GM18505 (cell line): Measurements from ENCODE around the gene PLA2G6.

Source experiments
- ATAC-seq: cut with Tn5 transposase; IDR thresholded peaks from one replicate; pipeline ENCODE4 v1.9.1; 2021; ENCODE audit not compliant: unreplicated experiment
- POLR2A ChIP-seq: IDR thresholded peaks from 4 replicates; pipeline ENCODE4 v1.6.1; 2011; ENCODE audit warnings: borderline replicate concordance; ENCODE audit not compliant: insufficient read depth, insufficient read length; ENCODE audit errors: extremely low read depth

PLA2G6 gene

DNA sequence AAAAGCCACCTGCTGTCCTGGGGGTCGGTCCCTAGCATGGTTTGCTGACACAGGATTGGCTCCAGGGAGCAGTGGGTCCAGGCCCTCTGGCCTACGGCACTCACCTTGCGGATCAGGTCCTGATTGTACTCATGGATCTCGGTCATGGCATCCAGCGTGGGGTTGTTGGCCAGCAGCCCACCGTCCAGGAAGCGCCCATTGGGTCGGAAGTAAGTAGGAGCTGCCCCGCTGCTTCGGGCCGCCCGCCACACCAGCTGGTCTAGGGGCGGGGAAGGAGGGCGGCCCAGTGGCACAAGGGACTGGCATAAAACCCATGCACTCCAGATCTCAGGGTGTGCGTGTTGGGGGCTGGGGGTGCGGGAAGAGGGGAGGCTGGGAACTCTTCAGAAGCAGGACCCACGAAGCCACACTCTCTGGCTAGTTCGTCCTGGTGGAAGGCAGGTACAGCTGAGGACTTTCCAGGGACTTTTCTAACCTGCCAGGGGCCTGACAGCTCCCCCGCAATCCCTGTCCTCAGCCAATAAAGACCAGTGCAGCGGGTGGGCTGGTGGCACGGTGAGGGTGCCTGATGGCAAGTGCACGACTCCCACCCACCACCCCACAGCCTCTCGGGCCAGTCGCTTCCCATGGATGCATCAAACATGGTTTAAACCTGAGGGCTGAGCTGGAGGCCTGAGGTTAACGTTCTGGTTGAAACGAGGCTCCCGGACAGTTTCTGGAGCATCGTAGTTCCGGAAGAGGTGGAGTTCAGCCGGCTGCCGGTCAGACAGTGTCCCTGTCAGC lies 66.0 kb downstream of the PLA2G6 start:
- no peak for TF ChIP-seq POLR2A
- no peak for ATAC-seq

DNA sequence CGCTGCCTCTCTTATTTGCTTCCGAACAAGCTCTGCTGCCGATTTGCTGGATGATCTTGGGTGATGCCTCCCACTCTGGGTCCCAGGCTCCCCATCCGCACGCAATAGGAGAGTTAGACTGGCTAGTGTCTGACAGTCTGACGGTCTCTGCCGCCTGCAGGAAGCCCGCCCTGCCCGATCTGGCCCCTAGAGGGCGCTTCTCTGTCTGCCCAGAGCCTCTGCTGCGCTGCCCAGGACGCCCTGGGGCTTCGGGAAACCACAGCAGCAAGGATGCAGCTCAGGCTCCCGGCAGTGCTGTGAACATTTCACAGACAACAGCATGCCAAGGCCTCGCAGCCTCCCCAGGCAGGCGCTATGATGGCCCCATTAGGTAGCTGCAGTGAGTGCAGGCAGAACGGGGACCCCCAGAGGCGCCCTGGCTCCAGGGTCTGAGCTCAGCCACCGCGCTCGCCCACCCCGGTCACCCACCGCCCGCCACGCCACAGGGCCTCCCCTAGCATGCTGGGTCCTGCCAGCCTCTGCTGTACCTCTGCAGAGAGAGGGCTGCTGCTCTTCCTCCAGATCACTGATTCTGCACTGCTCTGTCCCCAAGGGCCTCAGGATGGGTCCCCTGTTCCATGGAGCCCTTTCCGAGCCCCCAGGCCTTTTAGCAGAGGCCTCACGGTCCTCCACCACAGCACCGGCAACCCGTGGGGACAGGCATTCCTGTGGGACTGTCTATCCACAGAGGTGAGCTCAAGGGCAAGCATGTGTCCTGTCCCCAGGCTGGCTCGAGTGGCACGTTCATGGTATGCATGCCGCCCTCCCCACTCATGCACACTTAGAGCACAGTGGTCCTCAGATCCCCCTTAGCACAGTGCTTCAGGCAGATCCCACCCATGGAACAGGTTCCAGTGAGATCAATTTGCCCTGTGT lies 66.9 kb downstream of the PLA2G6 start:
- TF ChIP-seq POLR2A = no peak
- no peak for ATAC-seq

DNA sequence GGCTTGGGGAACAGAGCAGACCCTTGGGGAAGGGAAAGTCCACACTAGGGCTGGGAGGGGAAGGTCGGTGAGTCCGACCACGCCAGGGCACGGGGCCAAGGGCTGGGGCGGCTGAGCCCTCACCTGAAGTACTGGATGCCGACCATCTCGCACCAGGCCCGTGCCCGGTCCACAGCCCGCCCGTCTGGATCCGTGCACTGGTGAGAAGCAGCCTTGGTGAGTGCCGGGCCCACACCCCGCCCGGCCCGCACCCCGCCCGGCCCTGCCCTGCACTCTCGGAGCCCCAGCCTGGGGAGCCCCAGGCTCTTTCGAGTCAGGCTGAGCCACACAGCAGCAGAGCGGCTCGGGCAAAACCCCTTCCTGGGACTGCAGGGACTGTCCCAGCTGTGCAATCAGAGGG lies 69.2 kb downstream of the PLA2G6 start:
- TF ChIP-seq POLR2A = no peak

DNA sequence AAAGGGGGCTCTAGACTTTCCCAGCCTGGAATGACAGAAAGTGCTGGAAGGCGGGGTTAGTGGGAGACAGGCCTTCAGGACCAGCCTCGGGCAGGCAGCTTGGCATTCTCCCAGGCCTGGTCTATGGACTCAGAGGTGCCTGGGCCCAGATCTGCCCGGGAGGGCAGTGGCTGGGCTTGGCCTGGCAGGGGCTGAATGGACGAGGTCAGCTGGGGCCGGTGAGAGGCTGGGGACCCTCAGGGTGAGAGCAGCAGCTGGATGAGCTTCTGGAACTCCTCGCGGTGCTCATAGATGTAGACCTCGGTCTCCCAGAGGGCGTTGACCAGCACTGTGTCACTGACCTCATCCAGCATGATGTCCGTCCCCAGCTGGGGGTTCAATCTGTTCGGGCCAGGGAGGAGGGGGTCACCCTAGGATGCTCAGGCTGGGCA lies 69.7 kb downstream of the PLA2G6 start:
- TF ChIP-seq POLR2A = no peak

More for the DNA sequence above, 69.2 kb downstream of the PLA2G6 start:
- no peak for ATAC-seq

DNA sequence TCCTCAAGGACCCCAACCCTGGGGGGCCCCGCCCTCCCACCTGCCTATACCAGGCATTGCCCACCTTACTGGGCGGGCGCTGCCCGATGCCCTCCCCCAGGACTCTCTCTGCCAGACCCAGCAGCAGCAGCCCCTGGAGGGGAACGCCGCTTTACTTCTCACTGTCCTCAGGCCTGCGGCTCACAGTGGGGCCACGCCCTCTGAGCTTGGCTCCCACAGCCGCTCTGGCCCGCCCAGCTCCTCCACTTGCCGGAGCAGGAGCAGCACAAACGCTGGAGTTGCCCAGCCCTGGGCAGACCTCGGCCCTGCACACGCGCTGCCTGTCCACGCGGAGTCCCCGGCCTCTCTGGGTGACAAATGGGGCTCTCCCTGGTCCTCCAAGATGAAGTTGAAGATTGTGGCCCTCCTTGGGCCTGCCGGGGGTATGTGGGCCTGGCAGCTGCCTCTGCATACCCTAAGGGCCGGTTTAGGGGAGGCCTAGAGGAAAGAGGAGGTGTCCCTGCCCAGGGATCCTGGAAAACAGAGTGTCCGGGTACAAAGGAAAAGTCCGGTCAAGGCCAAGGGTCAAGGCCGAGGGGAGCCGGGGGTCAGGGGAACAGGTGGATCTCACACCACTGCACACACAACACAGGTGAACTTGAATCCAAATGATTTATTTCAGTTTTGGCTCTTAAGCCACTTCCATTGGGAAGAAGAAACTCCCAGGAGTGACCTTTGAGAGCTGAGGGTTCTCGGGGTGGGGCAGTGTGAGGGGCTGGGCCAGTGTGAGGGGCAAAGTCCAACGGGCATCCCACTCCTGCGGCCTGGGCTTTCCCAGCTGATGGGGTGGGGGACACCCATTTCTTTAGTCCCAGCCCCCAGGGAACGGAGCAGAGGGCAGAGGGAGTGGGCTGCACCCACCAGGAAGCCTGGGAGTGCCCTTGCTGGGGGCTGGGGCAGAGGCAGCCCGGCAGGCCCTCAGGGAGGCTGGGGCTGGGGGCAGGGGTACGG lies 70.5 kb downstream of the PLA2G6 start:
- ATAC-seq = no peak
- TF ChIP-seq POLR2A = no peak

More for the DNA sequence above, 69.7 kb downstream of the PLA2G6 start:
- no peak for ATAC-seq

DNA sequence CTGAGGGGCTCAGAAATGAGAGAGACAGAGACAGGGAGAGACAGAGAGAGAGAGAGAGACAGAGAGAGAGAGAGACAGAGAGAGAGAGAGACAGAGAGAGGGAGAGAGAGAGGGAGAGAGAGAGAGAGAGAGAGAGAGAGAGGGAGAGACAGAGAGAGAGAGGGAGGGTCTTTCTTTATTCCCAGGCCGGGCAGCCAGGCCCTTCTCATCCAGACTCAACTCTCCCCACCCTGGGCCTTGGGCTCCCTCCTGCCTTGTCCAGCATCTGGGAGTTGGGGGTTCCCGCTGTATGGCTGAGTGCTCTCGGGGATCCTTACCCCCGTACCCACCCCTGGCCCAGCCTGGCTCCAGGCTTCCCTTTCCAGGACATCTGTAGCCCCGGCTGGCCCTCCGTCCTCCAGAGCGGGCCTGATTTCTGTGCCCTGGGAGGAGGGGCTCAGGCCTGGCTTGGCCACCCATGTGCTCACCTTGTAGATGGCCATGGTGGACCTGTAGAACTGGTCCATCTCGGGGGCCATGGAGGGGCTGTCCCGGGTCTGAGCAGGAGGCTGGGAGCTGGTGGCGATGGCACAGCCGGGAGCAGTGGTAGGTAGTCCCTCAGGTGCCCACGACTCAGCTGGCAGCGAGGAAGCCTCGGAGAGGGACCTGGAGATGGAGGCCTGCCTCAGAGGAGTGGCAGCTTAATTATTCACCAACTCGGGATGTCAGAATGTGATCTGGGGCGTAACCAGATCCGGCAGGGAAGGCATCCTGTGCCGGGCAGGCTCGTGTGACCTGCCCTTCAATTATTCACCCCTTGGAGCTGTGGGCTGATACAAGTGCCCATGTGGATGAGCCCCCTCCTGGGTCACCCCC lies 71.4 kb downstream of the PLA2G6 start, which contains the start of gene BAIAP2L2:
TSS of gene BAIAP2L2 (minus strand) at position 677 of the 855 bp plus-strand sequence. CDS start at position 518, 159 bp downstream.
- ATAC-seq = no peak

DNA sequence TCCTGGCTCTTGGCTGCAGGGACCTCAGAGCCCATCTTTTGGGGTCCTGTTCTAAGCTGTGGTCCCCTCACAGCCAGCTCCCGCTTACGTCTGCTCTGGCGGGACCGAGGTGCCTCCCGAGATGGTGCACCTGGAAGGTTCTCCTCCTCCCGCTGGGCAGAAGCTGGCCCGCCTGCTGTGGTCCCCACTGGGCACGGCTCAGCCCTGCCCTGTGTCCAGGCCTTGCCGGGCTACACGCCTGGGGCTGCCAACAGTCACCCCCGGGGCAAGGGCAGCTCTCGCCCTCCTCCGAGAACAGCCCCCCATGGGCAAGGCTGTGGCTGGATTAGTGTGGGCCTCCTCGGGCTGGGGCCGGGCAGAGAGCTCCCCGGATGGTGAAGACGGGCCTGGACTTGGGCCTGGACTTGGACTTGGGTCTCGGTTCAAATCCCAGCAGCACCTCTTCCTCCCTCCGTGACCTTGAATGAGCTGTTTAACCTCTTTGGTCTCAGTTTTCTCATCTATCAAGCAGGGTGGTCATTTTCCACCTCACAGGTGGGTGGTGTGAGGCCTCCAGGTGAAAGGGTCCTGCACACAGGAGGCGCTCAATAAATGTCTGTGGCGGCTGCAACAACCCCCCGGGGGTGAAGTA lies 72.1 kb downstream of the PLA2G6 start:
- no peak for ATAC-seq
- no peak for TF ChIP-seq POLR2A

More for the DNA sequence above, 71.4 kb downstream of the PLA2G6 start, which contains the start of gene BAIAP2L2:
- TF ChIP-seq POLR2A = no peak

DNA sequence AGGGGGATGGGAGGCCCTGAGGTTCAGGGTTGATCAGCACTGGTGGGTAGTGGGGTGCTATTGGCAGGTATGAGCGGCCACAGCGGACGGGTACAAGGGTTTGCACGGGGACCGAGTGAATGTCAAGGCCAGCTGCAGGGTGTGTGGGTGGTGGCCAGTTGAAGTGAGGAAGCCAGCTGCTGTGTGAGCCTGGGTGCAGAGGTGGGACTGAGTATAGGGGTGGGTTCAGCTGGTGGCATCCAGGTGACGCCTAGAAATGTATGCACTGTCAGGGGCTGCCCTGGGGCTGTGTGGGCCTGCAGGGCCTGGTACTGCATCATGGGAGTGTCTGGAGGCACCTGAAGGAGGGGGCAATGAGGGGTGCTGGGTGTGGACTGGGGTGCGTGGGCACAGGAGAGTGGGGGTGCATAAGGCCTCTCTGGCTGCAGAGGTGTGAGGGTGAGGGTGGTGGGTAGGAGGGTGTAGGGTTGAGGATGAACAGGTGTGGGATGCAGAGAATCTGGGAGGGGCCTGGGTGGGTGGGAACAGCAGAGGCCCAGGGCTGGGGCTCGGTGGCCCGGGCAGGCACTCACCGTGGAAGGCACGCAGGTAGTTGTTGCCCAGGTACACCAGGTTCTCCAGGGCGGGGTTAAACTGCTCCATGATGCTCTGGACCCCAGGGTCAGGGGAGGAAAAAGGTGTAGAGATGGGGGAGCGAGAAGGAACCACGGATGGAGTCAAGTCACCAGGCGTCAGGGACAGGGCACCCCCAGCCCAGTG lies 72.9 kb downstream of the PLA2G6 start:
- no peak for TF ChIP-seq POLR2A
- no peak for ATAC-seq

DNA sequence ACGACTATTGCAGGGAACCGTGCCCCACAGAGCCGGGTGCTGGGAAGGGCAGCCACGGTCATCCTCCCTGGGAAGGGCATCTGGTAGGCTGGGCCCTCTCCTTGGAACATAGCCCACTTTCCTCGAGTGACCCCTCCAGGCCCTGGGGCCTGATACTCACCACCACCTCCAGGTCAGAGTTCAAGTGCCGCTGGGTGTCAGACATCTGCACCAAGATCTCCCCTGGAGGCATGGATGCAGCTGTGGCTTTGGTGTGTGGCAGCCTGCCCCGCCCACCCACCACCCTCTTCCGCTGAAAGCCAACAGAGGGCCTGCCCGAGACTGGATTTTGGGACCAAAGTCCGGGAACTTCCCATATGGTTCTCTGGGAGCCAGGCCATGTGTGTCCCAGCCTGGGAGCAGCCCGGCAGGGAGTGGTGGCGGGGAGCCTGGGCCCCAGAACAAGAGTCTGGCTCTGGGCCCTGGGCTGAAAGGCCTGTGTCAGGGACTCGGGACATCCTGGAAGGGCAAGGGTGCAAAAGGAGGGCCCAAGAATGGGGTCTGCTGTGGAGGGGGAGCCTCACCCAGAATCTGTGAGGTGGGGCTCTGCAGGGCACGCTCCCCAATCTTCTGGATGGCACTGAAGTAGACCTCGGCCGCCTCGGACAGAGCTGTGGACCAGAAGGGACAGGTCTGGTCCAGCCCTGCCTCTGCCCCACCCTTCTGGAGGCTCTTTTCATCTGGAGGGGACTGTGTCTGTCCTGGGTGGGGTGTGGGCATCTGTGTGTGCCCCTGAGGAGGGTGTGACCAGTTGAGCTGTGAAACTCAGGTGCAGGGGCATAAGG lies 73.7 kb downstream of the PLA2G6 start:
- ATAC-seq = no peak
- TF ChIP-seq POLR2A = no peak
